ENCODE data around the gene NR4A3. TPM values are rescaled to one million over a fixed set of nuclear protein-coding genes. Genes with fewer than 3 reads are reported as not detected.

NR4A3 gene
- total RNA-seq, 1 donor from 2014 or later, result 15.3 TPM

DNA sequence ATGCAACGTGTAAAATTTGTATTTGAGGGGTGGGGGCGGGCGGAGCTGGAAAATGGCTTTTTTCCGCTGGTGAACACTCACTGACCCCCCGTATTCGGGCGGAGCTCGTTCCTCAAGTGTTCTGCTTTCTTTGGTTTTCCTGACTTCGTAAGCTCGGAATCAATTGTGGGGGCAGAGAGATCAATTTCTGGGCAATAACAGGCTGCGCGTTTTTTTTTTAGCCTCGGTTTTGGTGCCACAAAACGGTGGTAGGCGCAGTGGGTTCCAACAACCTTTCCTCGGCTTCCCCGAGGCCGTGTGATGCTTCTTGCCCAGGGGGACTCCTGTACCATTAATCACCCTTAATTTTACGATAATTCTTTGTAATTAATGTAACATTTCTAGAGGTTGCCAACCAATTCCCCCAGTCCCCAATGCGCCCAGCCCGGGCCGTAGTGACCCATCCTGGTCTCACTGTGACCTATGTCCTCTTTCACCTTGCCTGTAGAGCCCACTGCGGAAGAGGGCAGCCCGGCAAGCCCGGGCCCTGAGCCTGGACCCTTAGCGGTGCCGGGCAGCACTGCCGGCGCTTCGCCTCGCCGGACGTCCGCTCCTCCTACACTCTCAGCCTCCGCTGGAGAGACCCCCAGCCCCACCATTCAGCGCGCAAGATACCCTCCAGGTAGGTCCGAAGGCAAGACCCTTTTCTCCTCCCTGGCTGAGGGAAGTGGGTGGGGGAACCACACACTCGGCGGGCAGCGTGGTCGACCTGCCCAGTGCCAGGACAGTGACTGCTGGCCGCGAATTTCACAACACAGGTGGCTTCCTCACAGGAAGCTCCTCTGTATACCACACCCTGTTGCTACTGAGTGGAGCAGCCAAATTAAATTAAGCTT is 3.7 kb downstream of the NR4A3 start:
- Mint-ChIP-seq H3K36me3 (peaks cover 16% of the 10 kb centered on the region), H3K4me3 (peak overlapping the region; percentile 90), H3K27ac (no peak overlapping the region), H3K9me3 (no peaks in the 10 kb centered on the region), H3K4me1 (peaks cover 36% of the 10 kb centered on the region), H3K27me3 (ENCODE audit: low read depth) (peaks cover 82% of the 10 kb centered on the region)
- TF ChIP-seq, protein P1, sequence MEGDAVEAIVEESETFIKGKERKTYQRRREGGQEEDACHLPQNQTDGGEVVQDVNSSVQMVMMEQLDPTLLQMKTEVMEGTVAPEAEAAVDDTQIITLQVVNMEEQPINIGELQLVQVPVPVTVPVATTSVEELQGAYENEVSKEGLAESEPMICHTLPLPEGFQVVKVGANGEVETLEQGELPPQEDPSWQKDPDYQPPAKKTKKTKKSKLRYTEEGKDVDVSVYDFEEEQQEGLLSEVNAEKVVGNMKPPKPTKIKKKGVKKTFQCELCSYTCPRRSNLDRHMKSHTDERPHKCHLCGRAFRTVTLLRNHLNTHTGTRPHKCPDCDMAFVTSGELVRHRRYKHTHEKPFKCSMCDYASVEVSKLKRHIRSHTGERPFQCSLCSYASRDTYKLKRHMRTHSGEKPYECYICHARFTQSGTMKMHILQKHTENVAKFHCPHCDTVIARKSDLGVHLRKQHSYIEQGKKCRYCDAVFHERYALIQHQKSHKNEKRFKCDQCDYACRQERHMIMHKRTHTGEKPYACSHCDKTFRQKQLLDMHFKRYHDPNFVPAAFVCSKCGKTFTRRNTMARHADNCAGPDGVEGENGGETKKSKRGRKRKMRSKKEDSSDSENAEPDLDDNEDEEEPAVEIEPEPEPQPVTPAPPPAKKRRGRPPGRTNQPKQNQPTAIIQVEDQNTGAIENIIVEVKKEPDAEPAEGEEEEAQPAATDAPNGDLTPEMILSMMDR (IDR thresholded peaks at IDR 0.05; ENCODE audit: unreplicated experiment), result no peak
- no peak for DNase-seq (ENCODE audit: low spot score in 2 of 2, unreplicated experiment in 2 of 2)

DNA sequence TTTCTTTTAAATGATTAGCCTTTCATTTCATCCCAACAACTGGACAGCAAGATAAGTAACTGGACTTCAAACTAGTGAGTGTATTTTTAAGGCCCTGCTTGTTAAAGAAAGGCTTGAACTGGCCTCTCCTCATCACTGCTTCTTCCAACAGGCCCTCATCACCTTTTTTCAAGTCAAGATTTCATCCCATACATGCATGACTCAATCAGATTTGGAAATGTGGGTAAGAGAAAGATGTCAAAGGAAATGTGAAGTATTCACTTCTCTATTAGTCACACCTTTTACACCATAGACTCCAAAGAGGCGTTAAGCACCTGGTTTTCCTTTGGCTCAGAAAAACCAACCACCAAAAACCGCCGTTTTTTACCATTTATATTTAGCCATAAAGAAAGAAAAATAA is 4.9 kb downstream of the NR4A3 start:
- H3K27me3 Mint-ChIP-seq (ENCODE audit: low read depth), result peaks cover 94% of the 10 kb centered on the region
- no peak for DNase-seq (ENCODE audit: low spot score in 2 of 2, unreplicated experiment in 2 of 2)
- TF ChIP-seq, protein P1 (IDR thresholded peaks at IDR 0.05; ENCODE audit: unreplicated experiment), result no peak
- H3K9me3 Mint-ChIP-seq, result no peaks in the 10 kb centered on the region
- H3K4me3 Mint-ChIP-seq, result no peak overlapping the region
- peaks cover 32% of the 10 kb centered on the region for H3K4me1 Mint-ChIP-seq
- H3K27ac Mint-ChIP-seq, result no peak overlapping the region
- H3K36me3 Mint-ChIP-seq, result peaks cover 17% of the 10 kb centered on the region

DNA sequence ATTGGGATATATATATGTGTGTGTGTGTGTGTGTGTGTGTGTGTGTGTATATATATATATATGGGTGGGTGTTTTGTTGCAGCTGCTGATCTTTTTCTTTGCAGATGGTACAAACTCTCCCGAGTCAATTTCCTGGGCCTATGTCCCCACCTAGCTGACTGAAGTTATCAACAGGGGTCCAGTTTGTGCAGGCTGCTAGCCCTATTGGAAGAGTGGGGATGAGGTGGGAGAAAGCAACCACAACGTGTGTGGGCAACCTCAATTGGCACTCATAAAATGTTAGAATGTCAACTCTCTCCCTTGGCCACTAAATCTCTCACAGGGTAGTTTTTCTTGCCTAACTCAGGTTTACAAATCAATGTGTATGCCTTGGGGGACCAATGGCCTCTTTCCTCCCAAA is 5.6 kb downstream of the NR4A3 start:
- TF ChIP-seq, protein P1 (IDR thresholded peaks at IDR 0.05; ENCODE audit: unreplicated experiment), result no peak
- peaks cover 17% of the 10 kb centered on the region for H3K36me3 Mint-ChIP-seq
- peaks cover 95% of the 10 kb centered on the region for H3K27me3 Mint-ChIP-seq (ENCODE audit: low read depth)
- peaks cover 30% of the 10 kb centered on the region for H3K4me1 Mint-ChIP-seq
- H3K9me3 Mint-ChIP-seq, result no peaks in the 10 kb centered on the region
- DNase-seq (ENCODE audit: low spot score in 2 of 2, unreplicated experiment in 2 of 2), result no peak
- H3K4me3 Mint-ChIP-seq, result no peak overlapping the region
- no peak overlapping the region for H3K27ac Mint-ChIP-seq

DNA sequence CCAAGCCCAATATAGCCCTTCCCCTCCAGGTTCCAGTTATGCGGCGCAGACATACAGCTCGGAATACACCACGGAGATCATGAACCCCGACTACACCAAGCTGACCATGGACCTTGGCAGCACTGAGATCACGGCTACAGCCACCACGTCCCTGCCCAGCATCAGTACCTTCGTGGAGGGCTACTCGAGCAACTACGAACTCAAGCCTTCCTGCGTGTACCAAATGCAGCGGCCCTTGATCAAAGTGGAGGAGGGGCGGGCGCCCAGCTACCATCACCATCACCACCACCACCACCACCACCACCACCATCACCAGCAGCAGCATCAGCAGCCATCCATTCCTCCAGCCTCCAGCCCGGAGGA is 6.3 kb downstream of the NR4A3 start:
- no peaks in the 10 kb centered on the region for H3K9me3 Mint-ChIP-seq
- H3K36me3 Mint-ChIP-seq, result peaks cover 17% of the 10 kb centered on the region
- TF ChIP-seq, protein P1 (IDR thresholded peaks at IDR 0.05; ENCODE audit: unreplicated experiment), result no peak
- DNase-seq (ENCODE audit: low spot score in 2 of 2, unreplicated experiment in 2 of 2), result no peak
- H3K4me1 Mint-ChIP-seq, result peaks cover 23% of the 10 kb centered on the region
- peaks cover 93% of the 10 kb centered on the region for H3K27me3 Mint-ChIP-seq (ENCODE audit: low read depth)
- no peak overlapping the region for H3K27ac Mint-ChIP-seq
- H3K4me3 Mint-ChIP-seq, result no peak overlapping the region

DNA sequence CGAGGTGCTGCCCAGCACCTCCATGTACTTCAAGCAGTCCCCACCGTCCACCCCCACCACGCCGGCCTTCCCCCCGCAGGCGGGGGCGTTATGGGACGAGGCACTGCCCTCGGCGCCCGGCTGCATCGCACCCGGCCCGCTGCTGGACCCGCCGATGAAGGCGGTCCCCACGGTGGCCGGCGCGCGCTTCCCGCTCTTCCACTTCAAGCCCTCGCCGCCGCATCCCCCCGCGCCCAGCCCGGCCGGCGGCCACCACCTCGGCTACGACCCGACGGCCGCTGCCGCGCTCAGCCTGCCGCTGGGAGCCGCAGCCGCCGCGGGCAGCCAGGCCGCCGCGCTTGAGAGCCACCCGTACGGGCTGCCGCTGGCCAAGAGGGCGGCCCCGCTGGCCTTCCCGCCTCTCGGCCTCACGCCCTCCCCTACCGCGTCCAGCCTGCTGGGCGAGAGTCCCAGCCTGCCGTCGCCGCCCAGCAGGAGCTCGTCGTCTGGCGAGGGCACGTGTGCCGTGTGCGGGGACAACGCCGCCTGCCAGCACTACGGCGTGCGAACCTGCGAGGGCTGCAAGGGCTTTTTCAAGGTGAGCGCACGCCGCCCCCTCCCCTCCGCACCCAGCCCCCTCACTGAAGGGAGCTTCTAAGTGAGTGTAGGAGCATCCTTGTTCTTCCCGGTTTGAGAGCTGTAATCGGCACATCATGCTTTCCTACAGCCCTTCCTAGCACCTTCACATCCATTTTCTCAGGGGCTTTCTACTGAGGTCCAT is 6.9 kb downstream of the NR4A3 start:
- Mint-ChIP-seq H3K4me1 (peaks cover 17% of the 10 kb centered on the region), H3K4me3 (peak overlapping the region; percentile 31), H3K36me3 (peaks cover 17% of the 10 kb centered on the region), H3K27ac (no peak overlapping the region), H3K27me3 (ENCODE audit: low read depth) (peaks cover 93% of the 10 kb centered on the region), H3K9me3 (no peaks in the 10 kb centered on the region)
- TF ChIP-seq, protein P1 (IDR thresholded peaks at IDR 0.05; ENCODE audit: unreplicated experiment), result no peak
- no peak for DNase-seq (ENCODE audit: low spot score in 2 of 2, unreplicated experiment in 2 of 2)
